HG02852 (cell line): ENCODE measurements around the gene OR5L2.
"Not testable (repeated sequence)": the region's sequence is repeated elsewhere in the genome, so short reads cannot be mapped to it uniquely, and the experiment has no call there.

ENCODE experiments used
- ATAC-seq: cut with Tn5 transposase; IDR thresholded peaks from one replicate; pipeline ENCODE4 v1.9.1; 2021; ENCODE audit warnings: mild to moderate bottlenecking, moderate library complexity; ENCODE audit not compliant: unreplicated experiment

Gene OR5L2

GRCh38 chr11:55826919-55827318 lies at the start of gene OR5L2:
Gene OR5L2, plus strand, starts transcription at chr11:55827219. Its CDS starts 0 bp downstream, at chr11:55827219.
- ATAC-seq: no peak

GRCh38 chr11:55791606-55792005 lies 35.4 kb upstream of the OR5L2 start:
- no peak for ATAC-seq

- no peak for ATAC-seq
These were observed 33.7 kb upstream of the OR5L2 start for GRCh38 chr11:55793321-55793720.

- ATAC-seq: no peak
These were observed 31.8 kb upstream of the OR5L2 start, which contains the start of gene OR5D14 for GRCh38 chr11:55795256-55795655. Gene OR5D14, plus strand, starts transcription at chr11:55795556. Its CDS starts 0 bp downstream, at chr11:55795556.

GRCh38 chr11:55806248-55806647 lies 20.8 kb upstream of the OR5L2 start:
- no peak for ATAC-seq

- no peak for ATAC-seq
These were observed 16.0 kb upstream of the OR5L2 start, which contains the start of gene OR5L1 for GRCh38 chr11:55811067-55811466. Gene OR5L1, plus strand, starts transcription at chr11:55811367. Its CDS starts 100 bp downstream, at chr11:55811467.

- ATAC-seq: no peak
These were observed 7.7 kb upstream of the OR5L2 start, which contains the start of gene OR5D18 for GRCh38 chr11:55819330-55819729. Gene OR5D18, plus strand, starts transcription at chr11:55819630. Its CDS starts 0 bp downstream, at chr11:55819630.

- ATAC-seq: no peak
These were observed 11.4 kb downstream of the OR5L2 start, which contains the start of gene OR5D16 for GRCh38 chr11:55838452-55838851. Gene OR5D16, plus strand, starts transcription at chr11:55838752. Its CDS starts 0 bp downstream, at chr11:55838752.

GRCh38 chr11:55847453-55847852 lies 20.4 kb downstream of the OR5L2 start:
- ATAC-seq: no peak

GRCh38 chr11:55849037-55849436 lies 22.0 kb downstream of the OR5L2 start:
- no peak for ATAC-seq

GRCh38 chr11:55852141-55852540 lies 25.1 kb downstream of the OR5L2 start:
- ATAC-seq: no peak

GRCh38 chr11:55854704-55855103 lies 27.7 kb downstream of the OR5L2 start:
- no peak for ATAC-seq

GRCh38 chr11:55867354-55867753 lies 40.3 kb downstream of the OR5L2 start:
- ATAC-seq: not testable (repeated sequence)

GRCh38 chr11:55872731-55873130 lies 45.7 kb downstream of the OR5L2 start:
- not testable (repeated sequence) for ATAC-seq

- ATAC-seq: not testable (repeated sequence)
These were observed 46.1 kb downstream of the OR5L2 start for GRCh38 chr11:55873146-55873545.
